ENCODE measurements around the gene ZNF775.

ZNF775 gene

GRCh38 chr7:150361402-150361801 is 17.7 kb upstream of the ZNF775 start:
- Histone ChIP-seq H3K4me1 (ENCODE audit: control insufficient read depth in 1 of 2, insufficient read depth in 1 of 2, low read depth in 1 of 2, low read length in 1 of 2) (peaks cover 30 to 33% of the 10 kb centered on the region in 2 experiments), H3K27me3 (no peaks in the 10 kb centered on the region), H3K27ac (no peak overlapping the region), H3K9me3 (no peaks in the 10 kb centered on the region), H3K36me3 (no peaks in the 10 kb centered on the region), H3K4me3 (ENCODE audit: low read depth in 1 of 2, low read length in 1 of 2) (no peak overlapping the region)
- no peak for TF ChIP-seq CTCF (IDR thresholded peaks at IDR 0.05)

GRCh38 chr7:150361807-150362621 is 17.1 kb upstream of the ZNF775 start:
- H3K27ac ChIP-seq = no peak overlapping the region
- H3K4me1 ChIP-seq (ENCODE audit: control insufficient read depth in 1 of 2, insufficient read depth in 1 of 2, low read depth in 1 of 2, low read length in 1 of 2) = peaks cover 35 to 36% of the 10 kb centered on the region in 2 experiments
- no peaks in the 10 kb centered on the region for H3K36me3 ChIP-seq
- no peaks in the 10 kb centered on the region for H3K9me3 ChIP-seq
- no peak for TF ChIP-seq CTCF (IDR thresholded peaks at IDR 0.05)
- H3K4me3 ChIP-seq (ENCODE audit: low read depth in 1 of 2, low read length in 1 of 2) = no peak overlapping the region
- H3K27me3 ChIP-seq = no peaks in the 10 kb centered on the region

GRCh38 chr7:150363370-150363769 is 15.8 kb upstream of the ZNF775 start:
- Histone ChIP-seq H3K9me3 (no peaks in the 10 kb centered on the region), H3K4me1 (ENCODE audit: control insufficient read depth in 1 of 2, insufficient read depth in 1 of 2, low read depth in 1 of 2, low read length in 1 of 2) (peaks cover 45 to 47% of the 10 kb centered on the region in 2 experiments), H3K27me3 (no peaks in the 10 kb centered on the region), H3K27ac (peak overlapping the region; percentile 78), H3K4me3 (ENCODE audit: low read depth in 1 of 2, low read length in 1 of 2) (peak overlapping the region; percentile 29 to 32), H3K36me3 (no peaks in the 10 kb centered on the region)
- TF ChIP-seq CTCF (IDR thresholded peaks at IDR 0.05) = no peak

- Histone ChIP-seq H3K4me3 (ENCODE audit: low read depth in 1 of 2, low read length in 1 of 2) (peak overlapping the region; percentile 29 to 32), H3K36me3 (no peaks in the 10 kb centered on the region), H3K4me1 (ENCODE audit: control insufficient read depth in 1 of 2, insufficient read depth in 1 of 2, low read depth in 1 of 2, low read length in 1 of 2) (peaks cover 45 to 48% of the 10 kb centered on the region in 2 experiments), H3K9me3 (no peaks in the 10 kb centered on the region), H3K27ac (peak overlapping the region; percentile 78), H3K27me3 (no peaks in the 10 kb centered on the region)
- TF ChIP-seq CTCF (IDR thresholded peaks at IDR 0.05) = no peak
Measured at GRCh38 chr7:150363872-150364271, 15.3 kb upstream of the ZNF775 start.

GRCh38 chr7:150365194-150365593 is 13.9 kb upstream of the ZNF775 start:
- H3K4me3 ChIP-seq (ENCODE audit: low read depth in 1 of 2, low read length in 1 of 2) = no peak overlapping the region
- H3K4me1 ChIP-seq (ENCODE audit: control insufficient read depth in 1 of 2, insufficient read depth in 1 of 2, low read depth in 1 of 2, low read length in 1 of 2) = peaks cover 57 to 60% of the 10 kb centered on the region in 2 experiments
- no peaks in the 10 kb centered on the region for H3K36me3 ChIP-seq
- no peaks in the 10 kb centered on the region for H3K9me3 ChIP-seq
- H3K27ac ChIP-seq = peak overlapping the region; percentile 78
- H3K27me3 ChIP-seq = no peaks in the 10 kb centered on the region
- TF ChIP-seq CTCF (IDR thresholded peaks at IDR 0.05) = no peak

All from neutrophil (primary cell).